Measurements from ENCODE around the gene RPTOR.

- TF ChIP-seq CTCF (IDR thresholded peaks at IDR 0.05) = no peak
- no peak for TF ChIP-seq POLR2A (IDR thresholded peaks at IDR 0.05)
Observed at GRCh38 chr17:80899402-80900268, 355.0 kb downstream of the RPTOR start.
